Fibroblast of lung (primary cell): Measurements from ENCODE around the gene KRT85. TPM values are rescaled to one million over a fixed set of nuclear protein-coding genes. Genes with fewer than 3 reads are reported as not detected.

Experiments
- DNase-seq, 2 donors: peaks; one replicate each; pipeline versions ENCODE4 v3.0.0 to v3.0.0-alpha.2; 2010; ENCODE audit warnings: low read depth in 2 of 2
- H2AFZ ChIP-seq: 2 replicates; pipeline ENCODE4 v1.5.1; 2012; ENCODE audit warnings: low read length, control low read depth, inconsistent platforms
- H3K27ac ChIP-seq: 2 replicates; pipeline ENCODE4 v1.5.1; 2011; ENCODE audit warnings: low read length, control low read depth; ENCODE audit not compliant: insufficient read depth
- H3K27me3 ChIP-seq: 2 replicates; pipeline ENCODE4 v1.5.1; 2011; ENCODE audit warnings: mild to moderate bottlenecking, low read length; ENCODE audit not compliant: control insufficient read depth, insufficient read depth
- H3K36me3 ChIP-seq: 2 replicates; pipeline ENCODE4 v1.5.1; 2011; ENCODE audit warnings: low read length; ENCODE audit not compliant: control insufficient read depth, insufficient read depth
- H3K4me1 ChIP-seq: 2 replicates; pipeline ENCODE4 v1.5.1; 2011; ENCODE audit warnings: low read length; ENCODE audit not compliant: control insufficient read depth, insufficient read depth; ENCODE audit errors: extremely low read depth
- H3K4me2 ChIP-seq: 2 replicates; pipeline ENCODE4 v1.5.1; 2011; ENCODE audit warnings: low read length, control low read depth; ENCODE audit not compliant: insufficient read depth; ENCODE audit errors: extremely low read depth
- H3K4me3 ChIP-seq, 4 experiments: fragments of 200-600 bp in 1 of 4; sonication (generic) in 1 of 4; replicated peaks in 1 of 4; 2 replicates each; pipeline ENCODE4 v1.5.1; 2011 to 2016; ENCODE audit warnings: low read length in 4 of 4, low read depth in 3 of 4, mild to moderate bottlenecking in 3 of 4, control low read depth in 2 of 4, inconsistent platforms in 1 of 4, mixed read lengths in 1 of 4; ENCODE audit not compliant: insufficient read depth in 1 of 4; ENCODE audit errors: control extremely low read depth in 1 of 4
- H3K79me2 ChIP-seq: 2 replicates; pipeline ENCODE4 v1.5.1; 2012; ENCODE audit warnings: mild to moderate bottlenecking, low read length, inconsistent platforms; ENCODE audit not compliant: control insufficient read depth, insufficient read depth
- H3K9ac ChIP-seq: 2 replicates; pipeline ENCODE4 v1.5.1; 2011; ENCODE audit warnings: mild to moderate bottlenecking, low read length, control low read depth; ENCODE audit not compliant: insufficient read depth
- H3K9me3 ChIP-seq: 2 replicates; pipeline ENCODE4 v1.5.1; 2012; ENCODE audit warnings: low read depth, low read length; ENCODE audit not compliant: control insufficient read depth, insufficient read depth
- H4K20me1 ChIP-seq: 2 replicates; pipeline ENCODE4 v1.5.1; 2011; ENCODE audit warnings: low read length; ENCODE audit not compliant: control insufficient read depth, insufficient read depth; ENCODE audit errors: extremely low read depth
- EZH2 ChIP-seq: IDR thresholded peaks from 2 replicates; pipeline ENCODE4 v1.5.1; 2012; ENCODE audit warnings: low read length, control low read depth, mild to moderate bottlenecking; ENCODE audit errors: missing control alignments
- polyA plus RNA-seq, 2 donors: library from polyadenylated mRNA; depleted of rRNA in 1 of 2; stranded (reverse) in 1 of 2; unstranded in 1 of 2; fragments of >200 nt; gene quantifications; 2 replicates each; pipeline ENCODE4 v1.2.1, GENCODE V29; 2011 to 2012; ENCODE audit warnings: missing spikeins in 1 of 2
- total RNA-seq: library from RNA; depleted of rRNA; stranded (reverse); fragments of >200 nt; gene quantifications from 2 replicates; pipeline ENCODE4 v1.2.1, GENCODE V29; 2014
- TF ChIP-seq, protein P1 (sequence below), 2 donors: IDR thresholded peaks in 1 of 2; conservative IDR thresholded peaks in 1 of 2; 1 replicate in 1 of 2; 2 replicates in 1 of 2; pipeline ENCODE4 v1.5.1; 2011 to 2012; ENCODE audit warnings: low read length in 2 of 2, control low read depth in 1 of 2, inconsistent platforms in 1 of 2, low read depth in 1 of 2, mild to moderate bottlenecking in 1 of 2

KRT85 gene
- total and polyA plus RNA-seq, 2 donors (not counting 1 experiment from before 2014, with no cell fraction given): not detected

DNA sequence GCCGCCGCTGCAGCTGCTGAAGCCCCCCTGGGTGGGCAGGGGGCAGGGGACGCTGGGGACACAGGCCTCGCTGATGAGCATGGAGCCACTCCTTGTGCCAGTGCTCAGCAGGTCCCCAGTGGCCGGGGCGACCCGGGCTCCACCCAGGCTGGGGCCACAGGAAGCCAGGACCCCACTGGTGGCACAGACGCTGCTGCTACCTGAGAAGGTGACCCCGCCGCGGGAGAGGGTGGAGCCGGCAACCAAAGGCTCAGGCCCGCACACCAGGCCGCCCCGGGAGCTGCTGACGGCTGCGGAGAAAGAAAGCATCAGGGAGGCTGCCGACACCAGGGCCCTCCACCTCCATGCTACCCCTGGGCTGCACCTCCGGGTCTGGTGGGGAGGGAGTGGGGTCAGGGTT is 10.8 kb upstream of the KRT85 start:
- Histone ChIP-seq H4K20me1 (no peaks in the 10 kb centered on the region), H3K79me2 (no peaks in the 10 kb centered on the region), H3K4me3 (no peak overlapping the region), H3K9me3 (no peaks in the 10 kb centered on the region), H3K9ac (no peak overlapping the region), H3K27ac (no peak overlapping the region), H3K4me2 (no peak overlapping the region), H3K4me1 (no peaks in the 10 kb centered on the region), H2AFZ (no peak overlapping the region), H3K36me3 (no peaks in the 10 kb centered on the region), H3K27me3 (peaks cover 7% of the 10 kb centered on the region)
- no peak for TF ChIP-seq EZH2
- TF ChIP-seq, protein P1, sequence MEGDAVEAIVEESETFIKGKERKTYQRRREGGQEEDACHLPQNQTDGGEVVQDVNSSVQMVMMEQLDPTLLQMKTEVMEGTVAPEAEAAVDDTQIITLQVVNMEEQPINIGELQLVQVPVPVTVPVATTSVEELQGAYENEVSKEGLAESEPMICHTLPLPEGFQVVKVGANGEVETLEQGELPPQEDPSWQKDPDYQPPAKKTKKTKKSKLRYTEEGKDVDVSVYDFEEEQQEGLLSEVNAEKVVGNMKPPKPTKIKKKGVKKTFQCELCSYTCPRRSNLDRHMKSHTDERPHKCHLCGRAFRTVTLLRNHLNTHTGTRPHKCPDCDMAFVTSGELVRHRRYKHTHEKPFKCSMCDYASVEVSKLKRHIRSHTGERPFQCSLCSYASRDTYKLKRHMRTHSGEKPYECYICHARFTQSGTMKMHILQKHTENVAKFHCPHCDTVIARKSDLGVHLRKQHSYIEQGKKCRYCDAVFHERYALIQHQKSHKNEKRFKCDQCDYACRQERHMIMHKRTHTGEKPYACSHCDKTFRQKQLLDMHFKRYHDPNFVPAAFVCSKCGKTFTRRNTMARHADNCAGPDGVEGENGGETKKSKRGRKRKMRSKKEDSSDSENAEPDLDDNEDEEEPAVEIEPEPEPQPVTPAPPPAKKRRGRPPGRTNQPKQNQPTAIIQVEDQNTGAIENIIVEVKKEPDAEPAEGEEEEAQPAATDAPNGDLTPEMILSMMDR (conservative IDR thresholded peaks at IDR 0.05 in 1 of 2, IDR thresholded peaks at IDR 0.05 in 1 of 2; ENCODE audit: low read depth in 1 of 2, low read length in 2 of 2): no peak
- no peak for DNase-seq

DNA sequence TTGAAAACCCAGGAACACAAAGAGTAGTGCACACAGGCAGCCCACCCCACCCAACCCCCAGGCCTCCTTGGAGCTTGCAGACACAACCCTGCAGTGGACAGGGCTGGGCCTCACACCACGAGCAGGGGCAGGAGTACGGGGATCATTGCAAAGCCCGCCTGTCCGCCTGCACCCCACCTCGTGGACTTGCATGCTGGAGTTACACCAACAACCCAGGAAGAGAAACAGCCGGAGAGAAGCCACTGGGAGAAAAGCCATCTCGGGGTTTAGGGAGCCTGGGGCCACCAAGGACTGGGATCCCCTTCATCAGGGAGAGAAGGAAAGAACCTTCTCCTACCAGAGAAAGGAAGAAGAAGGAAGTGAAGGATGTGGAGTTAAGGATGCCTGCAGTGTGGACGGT is 10.0 kb upstream of the KRT85 start:
- no peaks in the 10 kb centered on the region for H3K36me3 ChIP-seq
- no peaks in the 10 kb centered on the region for H3K9me3 ChIP-seq
- no peak overlapping the region for H3K4me2 ChIP-seq
- H3K9ac ChIP-seq: no peak overlapping the region
- no peaks in the 10 kb centered on the region for H3K4me1 ChIP-seq
- no peak overlapping the region for H3K4me3 ChIP-seq
- peaks cover 7% of the 10 kb centered on the region for H3K27me3 ChIP-seq
- H3K79me2 ChIP-seq: no peaks in the 10 kb centered on the region
- no peak overlapping the region for H2AFZ ChIP-seq
- TF ChIP-seq, protein P1 (conservative IDR thresholded peaks at IDR 0.05 in 1 of 2, IDR thresholded peaks at IDR 0.05 in 1 of 2; ENCODE audit: low read depth in 1 of 2, low read length in 2 of 2): no peak
- TF ChIP-seq EZH2: no peak
- no peak overlapping the region for H3K27ac ChIP-seq
- no peak for DNase-seq
- no peaks in the 10 kb centered on the region for H4K20me1 ChIP-seq

DNA sequence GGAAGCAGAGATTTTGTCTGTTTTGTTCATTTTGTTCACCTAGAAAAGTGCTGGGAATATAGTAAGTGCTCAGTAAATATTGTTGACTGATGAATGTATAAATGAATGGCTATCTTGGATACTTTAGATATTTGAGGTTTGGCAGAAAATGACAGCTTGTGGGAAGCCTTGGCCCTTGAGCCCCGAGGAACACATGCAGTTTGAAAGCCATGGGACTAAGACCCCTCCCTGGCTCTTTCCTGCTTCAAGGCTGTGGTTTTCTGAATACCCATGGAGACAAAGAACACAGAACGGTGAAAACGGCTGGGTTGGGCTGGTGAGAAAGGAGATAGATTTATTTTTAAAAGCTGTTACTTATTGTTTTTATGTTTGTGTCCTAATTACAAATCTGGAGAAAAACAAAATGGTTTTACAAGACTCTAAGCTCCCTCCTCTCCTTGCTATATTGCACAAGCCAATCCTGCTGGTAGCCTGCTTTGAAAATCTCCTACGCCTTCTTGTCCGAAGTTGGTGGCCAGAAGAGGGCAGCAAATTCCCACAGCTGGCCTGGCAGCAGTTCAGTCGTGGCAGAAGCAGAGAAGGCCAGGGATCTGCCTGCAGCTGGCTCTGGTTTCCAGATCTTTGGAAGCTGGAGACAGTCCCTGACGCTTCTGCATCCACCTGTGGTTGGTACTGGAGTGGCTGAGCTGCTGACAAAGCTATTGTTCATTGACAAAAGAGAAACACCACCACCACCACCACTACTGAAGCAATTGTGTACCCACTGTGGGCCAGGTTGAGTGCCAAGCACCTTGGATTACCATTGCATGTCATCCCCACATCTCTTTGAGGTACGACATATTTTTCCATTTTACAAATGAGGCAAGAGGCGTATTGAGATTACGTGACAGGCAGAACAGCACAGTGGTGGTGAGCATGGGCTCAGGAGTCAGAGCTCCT is 5.2 kb upstream of the KRT85 start:
- no peak overlapping the region for H3K27ac ChIP-seq
- no peak overlapping the region for H3K4me2 ChIP-seq
- H3K27me3 ChIP-seq: peaks cover 8% of the 10 kb centered on the region
- H4K20me1 ChIP-seq: no peaks in the 10 kb centered on the region
- TF ChIP-seq, protein P1 (conservative IDR thresholded peaks at IDR 0.05 in 1 of 2, IDR thresholded peaks at IDR 0.05 in 1 of 2; ENCODE audit: low read depth in 1 of 2, low read length in 2 of 2): peak; percentile 79 to 94
- no peak for TF ChIP-seq EZH2
- H3K36me3 ChIP-seq: no peaks in the 10 kb centered on the region
- H2AFZ ChIP-seq: no peak overlapping the region
- H3K4me1 ChIP-seq: no peaks in the 10 kb centered on the region
- DNase-seq: peak; percentile 83 to 91
- no peaks in the 10 kb centered on the region for H3K79me2 ChIP-seq
- H3K9me3 ChIP-seq: no peaks in the 10 kb centered on the region
- H3K4me3 ChIP-seq: no peak overlapping the region
- no peak overlapping the region for H3K9ac ChIP-seq
